B cell (primary cell): ENCODE data around the gene FMNL2. TPM values are rescaled to one million over a fixed set of nuclear protein-coding genes. Genes with fewer than 3 reads are reported as not detected.
A peak's percentile ranks its signal among the peaks of the same experiment; 100 is the strongest.

Experiments used
- ATAC-seq: fragments of 200-7000 bp; cut with Tn5 transposase; one replicate; pipeline ENCODE4 v1.10.0; 2021; ENCODE audit warnings: low read depth, mild to moderate bottlenecking, moderate number of reproducible peaks, moderate library complexity
- CTCF ChIA-PET: fragments of 350-600 bp; sonication (Branson Sonifier 250); formaldehyde crosslinking; loops from one replicate; lab custom pipeline; 2021; ENCODE audit warnings: antibody characterized with exemption, inconsistent platforms; lab: Charles Lee
- POLR2A ChIA-PET: fragments of 350-600 bp; sonication (Branson Sonifier 250); formaldehyde crosslinking; loops from one replicate; lab custom pipeline; 2021; ENCODE audit warnings: antibody characterized with exemption; lab: Charles Lee
- DNase-seq: peaks from one replicate; pipeline ENCODE4 v3.0.0; 2013
- H2AFZ ChIP-seq: 2 replicates; pipeline ENCODE4 v1.6.1; 2012; ENCODE audit warnings: mild to moderate bottlenecking, low read depth, low read length; ENCODE audit not compliant: insufficient read depth, poor library complexity, severe bottlenecking
- H3K27ac ChIP-seq, 2 donors: 1 replicate in 1 of 2; 2 replicates in 1 of 2; pipeline ENCODE4 v1.5.1; 2012 to 2013; ENCODE audit warnings: low read length in 2 of 2, mild to moderate bottlenecking in 2 of 2, moderate library complexity in 1 of 2
- H3K27me3 ChIP-seq, 4 experiments: fragments of 200-600 bp in 1 of 4; sonication (generic) in 1 of 4; replicated peaks in 1 of 4; 1 replicate in 2 of 4; 2 replicates in 2 of 4; pipeline versions ENCODE4 v1.6.1 to v1.7.0; 2013 to 2016; ENCODE audit warnings: low read length in 3 of 4, mild to moderate bottlenecking in 2 of 4, mixed read lengths in 1 of 4, moderate library complexity in 1 of 4; ENCODE audit not compliant: insufficient read depth in 4 of 4, control insufficient read depth in 3 of 4; ENCODE audit errors: control extremely low read depth in 1 of 4
- H3K36me3 ChIP-seq, 2 experiments: replicated peaks in 1 of 2; 1 replicate in 1 of 2; 2 replicates in 1 of 2; pipeline versions ENCODE4 v1.6.1 to v1.7.1; 2013; ENCODE audit warnings: low read length in 1 of 2; ENCODE audit not compliant: insufficient read depth in 2 of 2, control insufficient read depth in 1 of 2; ENCODE audit errors: control extremely low read depth in 1 of 2, extremely low read depth in 1 of 2
- H3K4me1 ChIP-seq, 2 donors: fragments of 200-600 bp in 1 of 2; sonication (generic) in 1 of 2; 1 replicate in 1 of 2; 2 replicates in 1 of 2; pipeline versions ENCODE4 v1.5.1 to v1.6.1; 2013 to 2017; ENCODE audit warnings: low read length in 2 of 2; ENCODE audit not compliant: control insufficient read depth in 2 of 2, insufficient read depth in 2 of 2
- H3K4me2 ChIP-seq: replicated peaks from 2 replicates; pipeline ENCODE3; 2012; ENCODE audit warnings: mild to moderate bottlenecking, low read depth, low read length; ENCODE audit not compliant: poor library complexity, severe bottlenecking
- H3K4me3 ChIP-seq, 5 experiments: fragments of 200-600 bp in 1 of 5; sonication (generic) in 1 of 5; 1 replicate in 3 of 5; 2 replicates in 2 of 5; pipeline versions ENCODE4 v1.5.1 to v1.7.0; 2011 to 2016; ENCODE audit warnings: low read length in 4 of 5, mild to moderate bottlenecking in 4 of 5, low read depth in 2 of 5, control low read depth in 1 of 5, moderate library complexity in 1 of 5; ENCODE audit not compliant: insufficient read depth in 1 of 5; ENCODE audit errors: control extremely low read depth in 1 of 5, extremely low read depth in 1 of 5
- H3K79me2 ChIP-seq: fragments of 200-600 bp; sonication (generic); one replicate; pipeline ENCODE4 v1.6.0; 2016; ENCODE audit warnings: low read length; ENCODE audit not compliant: control insufficient read depth, insufficient read depth
- H3K9ac ChIP-seq: fragments of 200-600 bp; sonication (generic); 2 replicates; pipeline ENCODE4 v1.6.1; 2017; ENCODE audit warnings: mild to moderate bottlenecking, low read length, moderate library complexity
- H3K9me3 ChIP-seq, 3 donors: one replicate each; pipeline versions ENCODE4 v1.6.1 to v1.7.1; 2013; ENCODE audit warnings: low read length in 2 of 3; ENCODE audit not compliant: control insufficient read depth in 2 of 3, insufficient read depth in 1 of 3; ENCODE audit errors: control extremely low read depth in 1 of 3
- H4K20me1 ChIP-seq: 2 replicates; pipeline ENCODE4 v1.6.0; 2012; ENCODE audit warnings: mild to moderate bottlenecking, low read length; ENCODE audit not compliant: insufficient read depth, control insufficient read depth, poor library complexity, severe bottlenecking
- H3K27ac Mint-ChIP-seq: one replicate; pipeline ENCODE4 v1.8.0; 2021; ENCODE audit warnings: mixed read lengths
- H3K27me3 Mint-ChIP-seq: one replicate; pipeline ENCODE4 v1.8.0; 2021; ENCODE audit warnings: mixed read lengths
- H3K4me1 Mint-ChIP-seq: one replicate; pipeline ENCODE4 v1.8.0; 2021; ENCODE audit warnings: mixed read lengths
- H3K4me3 Mint-ChIP-seq: one replicate; pipeline ENCODE4 v1.8.0; 2021; ENCODE audit warnings: mixed read lengths
- H3K9me3 Mint-ChIP-seq: one replicate; pipeline ENCODE4 v1.8.0; 2022; ENCODE audit warnings: mixed read lengths; ENCODE audit not compliant: insufficient read depth
- EZH2 ChIP-seq: IDR thresholded peaks from 2 replicates; pipeline ENCODE4 v1.6.1; 2012; ENCODE audit warnings: borderline replicate concordance, low read depth, mild to moderate bottlenecking, moderate library complexity, low read length; ENCODE audit not compliant: insufficient read depth, poor library complexity, severe bottlenecking
- WGBS: methylation state at CpG from one replicate; pipeline ENCODE4 v1.1.5; 2013; ENCODE audit warnings: missing lambda C conversion rate; ENCODE audit not compliant: insufficient coverage; 5-methylcytosine and 5-hydroxymethylcytosine counted together
- intact Hi-C: fragments of 100-400 bp; cut with micrococcal nuclease; formaldehyde crosslinking; loops from one replicate; pipeline ENCODE4 v1.10.0; 2022
- polyA plus RNA-seq: library from polyadenylated mRNA; depleted of rRNA; stranded (reverse); fragments of >200 nt; gene quantifications from 2 replicates; pipeline ENCODE4 v1.2.3, GENCODE V29; 2012
- total RNA-seq, 2 donors: library from RNA; stranded (reverse); fragments of 120-200 nt in 1 of 2; gene quantifications; 1 replicate in 1 of 2; 2 replicates in 1 of 2; pipeline versions ENCODE4 v1.2.3 to v1.2.4, GENCODE V29; 2013 to 2022
- TF ChIP-seq, protein P1 (sequence below): fragments of 200-600 bp; IDR thresholded peaks from one replicate; pipeline ENCODE4 v1.8.0; 2022; ENCODE audit warnings: antibody characterized with exemption, mild to moderate bottlenecking

The FMNL2 gene
- total and polyA plus RNA-seq, 2 donors (not counting 1 experiment from before 2014, with no cell fraction given), result 0.73 to 8.8 TPM

- Histone ChIP-seq H3K36me3 (no peaks in the 10 kb centered on the region), H3K9ac (no peak overlapping the region), H3K27me3 (no peaks in the 10 kb centered on the region), H4K20me1 (no peaks in the 10 kb centered on the region), H3K4me2 (no peak overlapping the region), H3K79me2 (no peaks in the 10 kb centered on the region), H3K4me3 (no peak overlapping the region), H3K27ac (no peak overlapping the region), H3K4me1 (peaks cover 0 to 6% of the 10 kb centered on the region in 2 donors), H3K9me3 (peaks cover 0 to 5% (median 3%) of the 10 kb centered on the region in 3 donors), H2AFZ (no peak overlapping the region)
- peak; percentile 63 for ATAC-seq
- POLR2A ChIA-PET, result no interaction called here
- DNase-seq, result peak; percentile 12
- intact Hi-C loops, result loop anchor here (2.0 kb wide), 1 partner anchor 31 kb away; no protein-coding TSS in a partner anchor
- CTCF ChIA-PET, result interaction anchor here (2.7 kb wide), 1 partner anchor 135 kb away, joined by 9 read pairs; no protein-coding TSS in a partner anchor
- H3K27me3 Mint-ChIP-seq, result no peaks in the 10 kb centered on the region
- H3K9me3 Mint-ChIP-seq, result no peaks in the 10 kb centered on the region
- H3K4me1 Mint-ChIP-seq, result peaks cover 35% of the 10 kb centered on the region
- TF ChIP-seq, protein P1, sequence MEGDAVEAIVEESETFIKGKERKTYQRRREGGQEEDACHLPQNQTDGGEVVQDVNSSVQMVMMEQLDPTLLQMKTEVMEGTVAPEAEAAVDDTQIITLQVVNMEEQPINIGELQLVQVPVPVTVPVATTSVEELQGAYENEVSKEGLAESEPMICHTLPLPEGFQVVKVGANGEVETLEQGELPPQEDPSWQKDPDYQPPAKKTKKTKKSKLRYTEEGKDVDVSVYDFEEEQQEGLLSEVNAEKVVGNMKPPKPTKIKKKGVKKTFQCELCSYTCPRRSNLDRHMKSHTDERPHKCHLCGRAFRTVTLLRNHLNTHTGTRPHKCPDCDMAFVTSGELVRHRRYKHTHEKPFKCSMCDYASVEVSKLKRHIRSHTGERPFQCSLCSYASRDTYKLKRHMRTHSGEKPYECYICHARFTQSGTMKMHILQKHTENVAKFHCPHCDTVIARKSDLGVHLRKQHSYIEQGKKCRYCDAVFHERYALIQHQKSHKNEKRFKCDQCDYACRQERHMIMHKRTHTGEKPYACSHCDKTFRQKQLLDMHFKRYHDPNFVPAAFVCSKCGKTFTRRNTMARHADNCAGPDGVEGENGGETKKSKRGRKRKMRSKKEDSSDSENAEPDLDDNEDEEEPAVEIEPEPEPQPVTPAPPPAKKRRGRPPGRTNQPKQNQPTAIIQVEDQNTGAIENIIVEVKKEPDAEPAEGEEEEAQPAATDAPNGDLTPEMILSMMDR, result no peak
- no peak for TF ChIP-seq EZH2
- H3K4me3 Mint-ChIP-seq, result peak overlapping the region; percentile 49
- H3K27ac Mint-ChIP-seq, result peak overlapping the region; percentile 62
- WGBS, result 88% methylated on average over 10 of the region's 14 CpGs
Observed at GRCh38 chr2:152499896-152500735, 165.1 kb downstream of the FMNL2 start.

- H3K4me3 ChIP-seq, result no peak overlapping the region
- intact Hi-C loops, result no loop called here
- POLR2A ChIA-PET, result no interaction called here
Observed at GRCh38 chr2:152500772-152501171, 165.8 kb downstream of the FMNL2 start.

More at GRCh38 chr2:152500772-152501171, 165.8 kb downstream of the FMNL2 start:
- H3K27me3 Mint-ChIP-seq, result no peaks in the 10 kb centered on the region
- Histone ChIP-seq H2AFZ (no peak overlapping the region), H3K4me2 (no peak overlapping the region), H3K36me3 (no peaks in the 10 kb centered on the region), H3K27me3 (no peaks in the 10 kb centered on the region), H3K79me2 (no peaks in the 10 kb centered on the region), H3K4me1 (peaks cover 0 to 6% of the 10 kb centered on the region in 2 donors), H3K9ac (no peak overlapping the region), H3K27ac (no peak overlapping the region), H4K20me1 (no peaks in the 10 kb centered on the region), H3K9me3 (peaks cover 0 to 5% (median 3%) of the 10 kb centered on the region in 3 donors)
- TF ChIP-seq EZH2, result no peak
- TF ChIP-seq, protein P1, result no peak
- H3K4me1 Mint-ChIP-seq, result peaks cover 33% of the 10 kb centered on the region
- no peak for ATAC-seq
- WGBS, result 95% methylated on average over 5 of the region's 8 CpGs
- no peak for DNase-seq
- no peak overlapping the region for H3K4me3 Mint-ChIP-seq
- no peak overlapping the region for H3K27ac Mint-ChIP-seq
- CTCF ChIA-PET, result interaction anchor here (2.7 kb wide), 1 partner anchor 134 kb away, joined by 9 read pairs; no protein-coding TSS in a partner anchor
- H3K9me3 Mint-ChIP-seq, result no peaks in the 10 kb centered on the region
